Heart left ventricle (tissue), 16 donors: ENCODE data around the gene ARMH2. TPM values are rescaled to one million over a fixed set of nuclear protein-coding genes. Genes with fewer than 3 reads are reported as not detected.
"Not testable (repeated sequence)": the region's sequence is repeated elsewhere in the genome, so short reads cannot be mapped to it uniquely, and the experiment has no call there.

Source experiments
- ATAC-seq, 4 donors: fragments of 200-7000 bp; cut with Tn5 transposase; one replicate each; pipeline ENCODE4 v1.9.1; 2020 to 2022; ENCODE audit warnings: moderate library complexity in 4 of 4, mild to moderate bottlenecking in 3 of 4, moderate number of reproducible peaks in 1 of 4
- DNase-seq, 5 donors: peaks; one replicate each; pipeline ENCODE4 v3.0.0-alpha.2; 2020
- H3K27ac ChIP-seq, 12 donors: fragments of 200-600 bp; sonication (generic) in 4 of 12; one replicate each; pipeline versions ENCODE4 v1.5.0 to v1.8.0; 2016 to 2022; ENCODE audit warnings: mild to moderate bottlenecking in 2 of 12
- H3K27me3 ChIP-seq, 9 donors: fragments of 200-600 bp; sonication (generic) in 2 of 9; one replicate each; pipeline versions ENCODE4 v1.5.1 to v1.8.0; 2016 to 2022; ENCODE audit warnings: mild to moderate bottlenecking in 3 of 9
- H3K36me3 ChIP-seq, 9 donors: fragments of 200-600 bp; sonication (generic) in 2 of 9; one replicate each; pipeline versions ENCODE4 v1.5.0 to v1.8.0; 2018 to 2022; ENCODE audit warnings: mild to moderate bottlenecking in 2 of 9
- H3K4me1 ChIP-seq, 12 donors: fragments of 200-600 bp; sonication (generic) in 4 of 12; one replicate each; pipeline versions ENCODE4 v1.5.0 to v1.8.0; 2016 to 2022; ENCODE audit warnings: mild to moderate bottlenecking in 3 of 12
- H3K4me3 ChIP-seq, 12 donors: fragments of 200-600 bp; sonication (generic) in 4 of 12; one replicate each; pipeline versions ENCODE4 v1.5.0 to v1.8.0; 2017 to 2022; ENCODE audit warnings: mild to moderate bottlenecking in 9 of 12, moderate library complexity in 4 of 12
- H3K9me3 ChIP-seq, 12 donors: fragments of 200-600 bp; sonication (generic) in 4 of 12; one replicate each; pipeline versions ENCODE4 v1.5.0 to v1.8.0; 2016 to 2022; ENCODE audit warnings: mild to moderate bottlenecking in 1 of 12
- POLR2A ChIP-seq, 2 donors: fragments of 450-650 bp; IDR thresholded peaks; one replicate each; pipeline ENCODE4 v1.6.1; 2017; ENCODE audit warnings: antibody characterized with exemption in 2 of 2, mild to moderate bottlenecking in 2 of 2, moderate library complexity in 2 of 2
- whole genome bisulfite sequencing, 4 donors: extraction: QIAGEN DNeasy Blood & Tissue Kit in 2 of 4; methylation state at CpG; one replicate each; pipeline versions ENCODE4 v1.1.5 to v1.1.7; 2013 to 2018; 5-methylcytosine and 5-hydroxymethylcytosine counted together
- intact Hi-C, 10 donors: fragments of 100-400 bp; cut with DNase I; formaldehyde crosslinking; loops; one replicate each; pipeline versions ENCODE4 v1.11.1 to v1.14.2; 2022
- polyA plus RNA-seq, 2 donors: library from polyadenylated mRNA; stranded (reverse); fragments of 200-250 nt; gene quantifications; one replicate each; pipeline ENCODE4 v1.2.3, GENCODE V29; 2013
- total RNA-seq, 9 donors: library from RNA; depleted of rRNA in 2 of 9; stranded (reverse); fragments of >200 nt in 2 of 9; fragmentation: NEBNext Ultra II Directional in 3 of 9; extraction: Animal tissue kit (Norgen Biotek cat#: 25700) in 3 of 9; gene quantifications; one replicate each; pipeline versions ENCODE4 v1.1.0 to v1.2.4, GENCODE V29; 2016 to 2023
- TF ChIP-seq, protein P1 (sequence below), 12 donors: fragments of 200-600 bp; sonication (generic) in 4 of 12; IDR thresholded peaks; one replicate each; pipeline versions ENCODE4 v1.5.0 to v1.8.0; 2018 to 2022; ENCODE audit warnings: antibody characterized with exemption in 12 of 12, mild to moderate bottlenecking in 5 of 12
- donor health status: ischemic (EF 13 %, LVEDD 7.1; RV severe dilation, severe dysfunction).
- donor health status: healthy with polysubstance abuse.
- donor health status: DM: no; HTN: yes; CAD: no.
- donor health status: DM: no; HTN: no; CAD: no.
- donor health status: ischemic (EF 25% LVEDD 6.9; RV normal size, moderate dysfunction).
- donor health status: ischemic (EF 25% LVEDD 5.7; RV mildly dilated, moderate dysfunction).
- donor health status: healthy.
- donor health status: DM: yes; HTN: yes; CAD: no.
- donor health status: ischemic (EF 35%, LVEDD 5.7; RV mildly dilated, moderate dysfunction).
- donor health status: nonischemic (EF 11% LVEDD 7.7; RV severe dilation, severe dysfunction).
- donor health status: DM: yes; HTN: yes; CAD: no.
- donor health status: PGD.
- donor health status: ischemic (EF 29% LVEDD 5.4; RV normal size, mild dysfunction).
- donor health status: nonischemic (EF 23%, LVEDD 6.1; RV moderate dilation, normal function).

ARMH2 gene
- total and polyA plus RNA-seq, 11 donors, result not detected

DNA sequence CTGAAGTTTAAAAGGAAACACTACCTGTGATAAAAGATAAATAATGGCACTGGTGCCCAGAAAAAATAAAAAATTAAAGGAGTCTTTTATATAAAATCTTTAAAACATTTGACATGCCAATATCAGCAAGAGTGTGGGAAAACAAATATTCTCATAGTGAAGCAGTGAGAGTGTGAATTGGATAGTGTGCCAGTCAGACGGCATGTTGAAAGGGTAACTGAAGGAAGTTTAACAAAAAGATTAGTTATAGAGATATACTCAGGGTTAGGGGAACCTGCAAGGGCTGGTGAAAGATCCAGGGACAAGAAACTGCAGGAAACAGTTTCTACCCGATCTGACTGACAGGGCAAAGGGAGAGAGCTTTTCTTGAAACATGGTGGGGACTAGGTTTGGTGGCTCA is 46.2 kb downstream of the ARMH2 start:
- TF ChIP-seq POLR2A (IDR thresholded peaks at IDR 0.05), result no peak
- TF ChIP-seq, protein P1, sequence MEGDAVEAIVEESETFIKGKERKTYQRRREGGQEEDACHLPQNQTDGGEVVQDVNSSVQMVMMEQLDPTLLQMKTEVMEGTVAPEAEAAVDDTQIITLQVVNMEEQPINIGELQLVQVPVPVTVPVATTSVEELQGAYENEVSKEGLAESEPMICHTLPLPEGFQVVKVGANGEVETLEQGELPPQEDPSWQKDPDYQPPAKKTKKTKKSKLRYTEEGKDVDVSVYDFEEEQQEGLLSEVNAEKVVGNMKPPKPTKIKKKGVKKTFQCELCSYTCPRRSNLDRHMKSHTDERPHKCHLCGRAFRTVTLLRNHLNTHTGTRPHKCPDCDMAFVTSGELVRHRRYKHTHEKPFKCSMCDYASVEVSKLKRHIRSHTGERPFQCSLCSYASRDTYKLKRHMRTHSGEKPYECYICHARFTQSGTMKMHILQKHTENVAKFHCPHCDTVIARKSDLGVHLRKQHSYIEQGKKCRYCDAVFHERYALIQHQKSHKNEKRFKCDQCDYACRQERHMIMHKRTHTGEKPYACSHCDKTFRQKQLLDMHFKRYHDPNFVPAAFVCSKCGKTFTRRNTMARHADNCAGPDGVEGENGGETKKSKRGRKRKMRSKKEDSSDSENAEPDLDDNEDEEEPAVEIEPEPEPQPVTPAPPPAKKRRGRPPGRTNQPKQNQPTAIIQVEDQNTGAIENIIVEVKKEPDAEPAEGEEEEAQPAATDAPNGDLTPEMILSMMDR (IDR thresholded peaks at IDR 0.05), result no peak
- no peak overlapping the region for H3K27ac ChIP-seq
- 59 to 69% (median 65%) methylated on average over 2 of the region's 2 CpGs for WGBS, 4 donors
- H3K27me3 ChIP-seq, result no peaks in the 10 kb centered on the region
- H3K9me3 ChIP-seq, result no peaks in the 10 kb centered on the region
- no peaks in the 10 kb centered on the region for H3K36me3 ChIP-seq
- peaks cover 0 to 32% (median 0%) of the 10 kb centered on the region in 12 donors for H3K4me1 ChIP-seq
- ATAC-seq (no peak), DNase-seq (no peak)
- intact Hi-C loops, result no loop called here
- no peak overlapping the region for H3K4me3 ChIP-seq

DNA sequence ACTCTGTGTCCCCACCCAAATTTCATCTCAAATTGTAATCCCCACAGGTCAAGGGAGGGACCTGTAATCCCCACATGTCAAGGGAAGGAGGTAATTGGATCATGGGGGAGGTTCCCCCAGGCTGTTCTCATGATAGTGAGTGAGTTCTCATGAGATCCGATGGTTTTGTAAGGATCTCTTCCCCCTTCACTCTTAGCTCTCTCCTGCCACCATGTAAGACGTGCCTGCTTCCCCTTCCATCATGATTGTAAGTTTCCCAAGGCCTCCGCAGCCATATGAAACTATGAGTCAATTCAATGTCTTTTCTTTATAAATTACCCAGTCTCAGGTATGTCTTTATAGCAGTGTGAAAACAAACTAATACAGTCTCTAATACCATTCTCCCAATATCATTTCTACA is 47.8 kb downstream of the ARMH2 start:
- H3K27ac ChIP-seq, H3K4me3 ChIP-seq, intact Hi-C loops, H3K9me3 ChIP-seq, DNase-seq, ATAC-seq, H3K27me3 ChIP-seq, H3K36me3 ChIP-seq: not testable (repeated sequence)
- 70 to 89% (median 81%) methylated on average over 3 of the region's 3 CpGs for WGBS, 4 donors
- H3K4me1 ChIP-seq, result peaks cover 0 to 31% (median 0%) of the 10 kb centered on the region in 12 donors

DNA sequence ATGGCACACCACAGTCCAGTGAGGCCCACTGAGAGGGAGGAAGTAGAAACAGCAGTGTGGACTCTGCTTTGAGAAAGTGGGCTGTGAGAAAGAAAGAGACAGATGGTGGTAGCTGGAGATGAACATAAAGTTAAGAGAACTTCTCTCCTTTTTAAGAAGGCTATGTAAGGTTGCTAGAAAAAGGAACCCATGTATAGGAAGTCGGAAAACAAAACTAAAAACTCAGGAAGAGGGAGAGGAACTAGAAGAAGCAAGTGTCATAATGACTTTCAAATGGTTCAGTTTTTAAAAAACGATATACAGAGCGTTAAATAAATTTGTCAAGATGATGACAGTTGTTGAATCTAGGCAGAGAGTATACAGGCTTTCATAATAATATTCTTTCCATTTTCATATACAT is 49.4 kb downstream of the ARMH2 start:
- H3K27ac ChIP-seq, result peak overlapping the region in 2 of 12 donors; percentile 29 to 89
- no peaks in the 10 kb centered on the region for H3K36me3 ChIP-seq
- 79 to 85% (median 79%) methylated on average over 3 of the region's 3 CpGs for WGBS, 4 donors
- H3K4me1 ChIP-seq, result peaks cover 0 to 44% (median 0%) of the 10 kb centered on the region in 12 donors
- intact Hi-C loops, result no loop called here
- ATAC-seq, result no peak
- H3K27me3 ChIP-seq, result no peaks in the 10 kb centered on the region
- H3K9me3 ChIP-seq, result no peaks in the 10 kb centered on the region
- no peak for DNase-seq
- H3K4me3 ChIP-seq, result no peak overlapping the region
- TF ChIP-seq POLR2A (IDR thresholded peaks at IDR 0.05), result no peak
- TF ChIP-seq, protein P1 (IDR thresholded peaks at IDR 0.05), result no peak

Other genes starting within 250 kb of the ARMH2 start
- gene KIAA0319, start 152.7 kb downstream of the ARMH2 start, total RNA-seq, result under 1 TPM in 3 of 9 donors, not detected in 6; 0.05 TPM
- gene KIAA0319, start 152.7 kb downstream of the ARMH2 start, polyA plus RNA-seq, result not detected
- gene TDP2, start 132.0 kb downstream of the ARMH2 start, total RNA-seq, result 10 to 100 TPM; 14.0 to 33.4 (median 25.1) TPM
- gene TDP2, start 132.0 kb downstream of the ARMH2 start, polyA plus RNA-seq, result 10 to 100 TPM; 21.3 to 35.8 TPM
- gene ACOT13, start 131.8 kb downstream of the ARMH2 start, total RNA-seq, result 10 to 100 TPM; 28.1 to 62.7 (median 55.3) TPM
- gene ACOT13, start 131.8 kb downstream of the ARMH2 start, polyA plus RNA-seq, result 100 to 1,000 TPM in 1 of 2 donors, 10 to 100 TPM in 1; 21.6 to 160 TPM
- 10 to 100 TPM; 20.8 to 92.8 (median 40.7) TPM for gene C6orf62, start 79.8 kb downstream of the ARMH2 start, total RNA-seq
- gene C6orf62, start 79.8 kb downstream of the ARMH2 start, polyA plus RNA-seq, result 10 to 100 TPM; 28.9 to 48.0 TPM
- gene GMNN, start 24.0 kb downstream of the ARMH2 start, total RNA-seq, result 10 to 100 TPM in 2 of 9 donors, 1 to 10 TPM in 7; 4.5 to 12.9 (median 6.8) TPM
- 10 to 100 TPM in 1 of 2 donors, 1 to 10 TPM in 1; 4.7 to 19.2 TPM for gene GMNN, start 24.0 kb downstream of the ARMH2 start, polyA plus RNA-seq
- gene RIPOR2, start 137.0 kb upstream of the ARMH2 start, total RNA-seq, result 10 to 100 TPM in 1 of 9 donors, 1 to 10 TPM in 8; 2.7 to 14.2 (median 4.6) TPM
- gene RIPOR2, start 137.0 kb upstream of the ARMH2 start, polyA plus RNA-seq, result 1 to 10 TPM in 1 of 2 donors, under 1 TPM in 1; 0.76 to 1.9 TPM